HG03575 (cell line): ENCODE data around the gene KDR.

ENCODE experiments used
- ATAC-seq: cut with Tn5 transposase; IDR thresholded peaks from one replicate; pipeline ENCODE4 v1.9.1; 2021; ENCODE audit not compliant: unreplicated experiment, insufficient number of reproducible peaks, low FRiP score; ENCODE audit errors: extremely low read depth

The KDR gene

DNA sequence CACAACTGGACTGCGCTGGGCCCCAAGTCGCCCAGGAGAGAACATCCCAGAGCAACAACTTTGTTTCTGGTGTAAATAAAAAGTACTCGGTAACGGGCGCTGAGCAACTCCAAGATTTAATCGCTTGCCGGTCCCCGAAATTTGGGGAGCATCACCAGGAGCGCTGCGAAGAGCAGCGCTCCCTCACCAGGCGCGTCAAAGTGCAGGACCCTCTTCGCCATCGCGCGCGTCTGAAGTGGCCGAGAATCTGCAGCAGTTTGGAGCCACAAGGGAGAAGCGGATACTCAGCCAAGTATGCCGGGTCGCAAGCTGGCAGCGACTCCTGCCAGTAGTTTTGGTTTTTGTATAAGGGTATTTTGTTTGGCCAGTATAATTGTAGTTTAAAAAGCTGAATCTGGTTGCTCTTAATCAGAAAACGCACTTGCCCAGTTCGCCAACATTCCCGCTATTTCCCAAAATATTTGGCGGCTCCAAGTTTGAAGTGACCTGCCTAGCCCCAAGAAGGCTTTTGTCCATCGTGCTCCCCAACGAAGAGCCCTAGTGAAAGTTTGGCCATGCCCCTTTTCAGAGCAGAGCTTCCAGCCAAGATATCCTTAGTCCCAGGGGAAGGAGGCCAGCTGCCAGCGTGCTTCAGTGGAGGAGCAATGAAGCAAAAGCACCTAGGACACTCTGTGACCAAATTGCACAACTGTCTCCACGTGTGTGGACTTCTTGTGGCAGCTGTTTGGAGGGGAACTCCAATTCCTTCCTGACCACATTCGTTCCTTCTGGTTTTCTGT lies 557 bp upstream of the KDR start:
- no peak for ATAC-seq

DNA sequence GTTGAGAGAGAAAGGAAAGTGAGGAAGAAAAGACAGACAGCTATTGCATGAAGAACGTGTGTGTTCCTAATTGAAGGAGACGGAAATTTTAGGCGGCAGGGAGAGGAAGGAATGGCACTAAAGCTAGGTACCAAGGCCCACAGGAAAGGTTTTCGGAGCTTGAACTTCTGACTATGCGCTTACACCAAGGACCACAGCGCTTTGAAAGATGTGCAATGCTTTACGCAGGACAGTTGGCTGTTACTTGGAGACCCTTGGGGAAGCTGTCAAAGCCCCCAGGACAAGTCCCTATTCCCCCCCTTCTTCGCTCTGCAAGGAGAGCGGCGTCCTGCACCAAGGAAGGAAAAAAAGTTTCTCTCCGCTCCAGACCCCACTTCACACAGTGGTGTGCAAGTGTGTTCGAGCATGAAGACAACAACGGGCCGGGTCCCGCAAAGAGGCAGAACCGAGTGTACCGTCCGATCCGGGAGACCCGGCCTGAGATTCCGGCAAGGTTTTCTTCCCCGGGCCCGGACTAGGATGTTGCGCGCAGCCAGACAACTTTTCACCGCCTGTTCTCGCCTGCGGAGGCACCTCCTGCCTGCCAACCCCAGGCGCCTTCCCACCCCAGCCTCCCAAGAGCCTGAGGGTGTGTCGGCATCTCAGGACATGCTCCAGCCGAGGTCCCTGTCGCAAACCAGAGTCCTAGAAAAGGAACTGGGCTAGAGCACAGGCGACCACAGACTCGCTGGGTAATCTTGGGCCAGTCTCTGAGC lies 896 bp downstream of the KDR start:
- no peak for ATAC-seq

DNA sequence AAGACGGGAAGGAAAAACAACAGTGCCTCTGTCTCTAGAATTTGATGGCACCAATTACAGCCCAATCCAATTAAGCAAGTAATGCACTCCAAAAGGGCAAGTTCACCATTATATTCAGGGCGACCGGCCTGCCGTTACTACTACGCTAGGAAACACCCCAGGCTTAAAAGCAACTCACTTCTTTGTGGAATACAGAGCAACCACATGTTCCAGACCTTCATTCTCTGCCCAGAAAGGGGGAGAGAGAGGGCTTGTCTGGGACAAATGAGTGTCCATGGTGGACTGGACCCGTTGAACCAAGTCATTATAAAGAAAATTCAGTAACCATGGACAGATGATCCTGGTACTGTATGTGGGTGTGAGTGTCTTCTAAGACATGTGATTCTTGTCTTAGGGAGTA lies 1.6 kb downstream of the KDR start:
- ATAC-seq: no peak

DNA sequence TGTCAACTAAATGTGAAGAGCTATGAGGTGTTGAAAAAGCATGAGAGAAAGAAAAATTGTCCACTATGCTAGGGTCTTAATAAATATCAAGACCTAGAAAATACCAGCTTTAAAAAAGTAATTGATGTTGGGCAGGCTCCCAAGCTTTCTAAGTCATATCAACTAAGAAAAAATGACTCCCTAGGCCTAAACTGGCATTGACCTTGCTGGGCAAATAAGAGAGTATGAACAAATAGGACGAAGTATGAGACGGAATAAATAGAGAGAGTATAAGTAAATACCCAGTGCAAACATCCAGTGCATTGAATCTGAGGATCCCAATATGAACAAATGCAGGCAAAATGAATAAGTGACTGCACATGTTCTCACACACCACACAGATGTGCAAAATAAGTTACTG lies 3.2 kb downstream of the KDR start:
- ATAC-seq: no peak

DNA sequence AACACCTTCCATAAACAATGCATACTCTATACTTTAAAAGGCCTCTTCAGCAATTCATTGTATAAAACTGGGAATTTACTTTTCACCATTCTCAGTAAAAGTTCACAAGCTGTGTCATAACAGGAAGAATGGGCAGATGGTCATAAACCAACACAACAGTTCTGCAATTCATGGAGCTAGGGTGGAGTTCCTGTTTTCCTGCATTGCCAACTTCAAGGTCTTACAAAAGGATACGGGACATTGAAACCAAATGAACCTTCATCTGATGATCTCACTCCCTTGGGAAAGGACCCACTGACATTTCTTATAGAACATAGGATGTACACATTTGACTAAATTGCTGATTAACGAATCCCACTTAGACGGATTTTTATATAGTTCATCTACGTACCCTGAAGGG lies 4.1 kb downstream of the KDR start:
- ATAC-seq: no peak

DNA sequence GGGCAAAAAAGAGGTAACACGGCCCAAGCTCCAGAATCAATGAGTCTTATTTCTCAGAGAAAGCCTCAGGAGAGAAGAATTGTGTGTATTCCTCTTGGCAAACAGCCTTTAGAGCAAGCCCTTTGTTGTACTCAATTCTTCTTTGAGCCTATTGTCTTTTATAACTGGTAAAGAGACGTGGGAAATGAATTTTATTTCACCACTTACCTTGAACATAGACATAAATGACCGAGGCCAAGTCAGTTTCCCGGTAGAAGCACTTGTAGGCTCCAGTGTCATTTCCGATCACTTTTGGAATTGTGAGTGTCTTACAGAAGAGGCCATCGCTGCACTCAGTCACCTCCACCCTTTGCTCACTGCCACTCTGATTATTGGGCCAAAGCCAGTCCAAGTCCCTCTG lies 7.0 kb downstream of the KDR start:
- ATAC-seq: no peak

DNA sequence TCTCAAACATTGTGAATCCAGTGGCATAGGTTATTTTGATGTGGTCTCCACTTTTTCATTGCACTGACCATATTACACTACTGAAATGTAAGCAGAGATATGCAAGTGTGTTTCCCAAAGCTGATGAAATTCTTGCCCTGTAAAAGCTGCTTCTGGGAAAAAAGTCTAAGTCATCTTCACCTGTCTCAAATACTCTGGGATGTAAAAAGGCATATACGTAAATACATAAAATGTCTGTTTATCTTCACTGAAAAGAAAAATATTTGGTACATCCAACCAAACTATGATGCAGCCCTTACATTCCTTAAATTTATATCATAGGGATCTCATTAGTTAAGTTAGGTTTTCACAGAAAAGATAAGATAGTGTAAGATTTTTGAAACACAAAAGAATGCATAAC lies 7.9 kb downstream of the KDR start:
- no peak for ATAC-seq

DNA sequence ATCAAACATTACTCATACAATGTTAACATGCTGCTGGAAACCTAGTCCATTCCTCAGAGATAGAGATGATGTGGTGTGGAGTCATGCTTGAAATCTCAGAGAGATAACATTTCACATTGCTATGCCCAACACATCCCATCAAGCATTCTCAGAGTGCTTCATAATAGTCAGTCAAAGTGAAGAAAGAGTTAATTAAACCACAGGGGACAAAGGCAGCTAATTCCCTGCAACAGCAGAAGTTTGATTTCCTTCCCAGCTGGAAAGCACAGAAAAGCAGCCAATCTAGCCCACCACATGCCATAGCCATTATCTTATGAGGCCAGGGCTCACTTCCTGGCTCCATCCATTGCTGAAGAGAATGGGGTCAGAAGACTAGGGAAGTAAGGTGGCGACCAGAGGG lies 8.9 kb downstream of the KDR start:
- no peak for ATAC-seq

DNA sequence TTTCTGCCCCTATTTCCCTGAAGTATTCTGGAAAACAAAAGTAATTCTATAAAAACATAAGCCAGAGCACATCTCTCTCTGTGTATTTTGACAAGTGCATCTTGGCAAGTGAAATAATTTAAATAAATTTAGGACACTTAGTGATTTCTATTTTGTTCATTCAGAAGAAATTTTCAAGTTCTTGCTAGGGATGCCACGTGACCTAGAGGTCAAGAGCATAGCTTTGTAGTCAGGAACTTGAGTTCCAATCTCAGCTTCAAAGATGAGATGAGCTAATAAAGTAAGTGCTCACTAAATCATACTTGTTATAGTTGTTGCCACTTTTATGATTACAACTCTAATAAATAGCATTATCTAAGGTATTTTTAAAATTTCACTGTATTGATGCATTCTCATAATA lies 13.8 kb downstream of the KDR start:
- ATAC-seq: no peak

DNA sequence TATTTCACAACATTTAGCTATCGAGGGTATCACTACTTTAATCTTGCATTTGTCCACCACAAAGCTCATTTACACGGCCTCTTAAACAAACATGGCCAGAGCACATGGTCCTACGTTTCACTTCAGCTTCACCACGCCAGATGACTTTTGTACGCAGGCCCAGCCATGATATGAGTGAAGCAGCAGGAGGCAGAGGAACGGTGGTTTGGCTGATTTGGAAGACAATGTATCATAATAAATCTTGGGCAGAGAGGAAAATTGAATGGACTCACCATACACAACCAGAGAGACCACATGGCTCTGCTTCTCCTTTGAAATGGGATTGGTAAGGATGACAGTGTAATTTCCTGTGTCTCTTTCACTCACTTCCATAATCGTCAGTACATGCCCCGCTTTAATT lies 15.3 kb downstream of the KDR start:
- no peak for ATAC-seq

DNA sequence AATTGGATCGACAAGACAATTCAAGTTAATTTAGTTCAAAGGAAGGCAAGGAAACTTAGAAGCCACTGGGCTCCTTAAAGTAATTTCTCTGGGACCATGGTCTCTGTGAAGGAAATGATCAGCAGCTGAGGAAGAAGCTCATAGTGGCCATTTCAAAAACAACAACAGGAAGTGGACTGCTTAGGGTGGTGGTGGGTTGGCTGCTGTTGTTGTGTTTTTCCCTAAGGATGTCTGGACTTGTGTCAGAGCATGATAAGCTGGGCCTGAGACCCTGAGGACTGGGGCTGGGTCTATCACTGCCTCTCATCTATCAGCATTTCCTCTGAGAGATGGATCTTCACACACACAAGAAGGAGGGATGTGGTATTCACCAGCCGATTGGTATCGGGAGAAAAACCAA lies 18.3 kb downstream of the KDR start:
- no peak for ATAC-seq

DNA sequence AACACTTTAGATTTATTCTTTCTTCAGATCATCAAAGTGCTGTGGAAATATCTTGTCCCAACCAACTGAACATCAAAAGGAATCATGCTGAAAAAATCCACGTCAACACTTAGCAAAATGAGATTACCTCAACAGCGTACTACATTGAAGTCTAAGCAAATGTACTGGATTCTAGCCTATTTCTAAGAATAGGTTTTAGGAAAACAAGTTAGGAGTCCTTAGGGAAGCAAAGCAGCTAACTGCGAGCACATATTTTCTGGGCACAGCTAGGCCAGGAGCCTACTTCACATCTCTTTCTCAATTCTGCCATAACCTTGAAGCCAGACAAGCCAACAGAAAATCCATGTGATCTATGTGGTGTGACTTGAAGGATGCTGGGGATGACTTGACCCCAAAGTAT lies 22.2 kb downstream of the KDR start:
- no peak for ATAC-seq

DNA sequence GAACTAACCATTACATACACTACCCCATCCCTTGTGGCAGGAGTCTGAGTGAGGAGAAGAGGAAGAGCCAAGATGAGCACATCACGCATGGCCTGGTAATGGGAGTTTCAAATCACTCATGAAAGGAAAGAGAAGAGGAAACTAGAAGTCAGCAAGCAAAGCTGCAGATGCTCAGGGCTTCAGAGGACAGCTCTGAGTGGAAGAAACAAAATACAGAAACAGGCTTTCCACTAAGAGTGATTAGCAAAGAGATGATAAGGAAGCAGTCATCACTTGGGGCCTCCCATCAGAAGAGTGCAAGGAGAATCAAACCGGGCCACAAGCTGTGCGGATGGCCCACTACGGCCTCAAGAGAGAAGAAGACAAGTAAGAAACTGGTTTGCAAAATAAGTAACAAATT lies 25.6 kb downstream of the KDR start:
- ATAC-seq: no peak

DNA sequence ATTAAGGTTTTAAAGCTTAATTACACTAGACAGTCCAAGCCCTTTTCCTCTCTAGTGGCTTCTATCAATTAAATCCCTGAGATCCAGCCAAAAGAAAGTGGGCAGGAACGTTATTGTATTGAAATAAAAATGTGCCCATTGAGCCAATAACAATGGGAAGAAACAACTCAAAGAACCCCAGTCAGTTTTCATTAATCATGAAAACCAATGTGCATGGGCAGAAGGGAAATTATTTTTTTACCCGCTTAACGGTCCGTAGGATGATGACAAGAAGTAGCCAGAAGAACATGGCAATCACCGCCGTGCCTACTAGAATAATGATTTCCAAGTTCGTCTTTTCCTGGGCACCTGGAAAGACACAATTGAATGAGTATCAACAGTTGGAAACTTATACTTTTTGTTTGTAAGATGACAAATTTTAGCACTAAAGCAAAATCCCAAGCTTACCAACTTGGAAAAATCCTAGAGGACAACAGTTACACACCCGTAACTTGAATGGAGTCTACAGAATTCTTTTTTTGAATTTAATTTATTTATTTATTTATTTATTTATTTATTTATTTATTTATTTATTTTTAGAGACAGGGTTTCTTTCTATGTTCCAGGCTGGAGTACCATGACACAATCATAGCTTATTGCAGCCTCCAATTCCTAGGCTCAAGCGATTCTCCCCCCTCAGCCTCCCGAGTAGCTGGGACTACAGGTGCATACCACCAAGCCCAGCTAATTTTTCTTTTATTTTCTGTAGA lies 26.8 kb downstream of the KDR start:
- ATAC-seq: no peak

DNA sequence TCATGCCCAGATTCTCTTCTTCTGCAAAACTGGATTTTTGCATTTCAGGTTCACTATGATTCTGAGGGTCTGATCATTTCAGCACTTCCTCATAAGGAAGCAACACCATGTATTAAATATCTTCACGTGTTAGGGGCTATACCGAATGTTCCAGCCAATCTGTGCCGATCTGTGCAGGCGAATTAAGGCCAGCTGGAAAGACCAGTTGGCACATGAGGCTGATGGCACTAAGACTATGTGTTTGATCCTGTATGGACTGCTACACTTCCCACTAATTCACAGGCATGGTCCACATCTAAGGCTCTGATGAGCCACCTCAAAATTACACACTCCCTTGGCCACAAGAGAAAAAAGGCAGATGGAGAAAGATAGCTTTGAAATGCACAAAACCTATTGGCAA lies 28.8 kb downstream of the KDR start:
- ATAC-seq: no peak

DNA sequence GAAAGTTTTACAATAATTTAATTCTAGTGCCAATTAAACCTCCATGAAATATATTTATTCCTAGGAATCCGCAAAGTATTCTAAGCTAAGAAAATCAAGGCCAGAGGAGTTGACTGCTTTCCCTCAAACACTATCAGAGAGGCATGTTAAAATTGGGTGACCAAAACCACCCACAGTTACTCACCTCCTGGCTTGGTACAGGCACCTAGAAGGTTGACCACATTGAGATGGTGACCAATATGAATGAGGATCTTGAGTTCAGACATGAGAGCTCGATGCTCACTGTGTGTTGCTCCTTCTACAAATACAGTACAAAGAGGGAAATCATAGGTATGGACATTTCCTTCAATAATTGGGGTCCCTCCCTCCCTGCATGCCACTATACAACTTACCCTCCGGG lies 29.4 kb downstream of the KDR start:
- ATAC-seq: no peak

DNA sequence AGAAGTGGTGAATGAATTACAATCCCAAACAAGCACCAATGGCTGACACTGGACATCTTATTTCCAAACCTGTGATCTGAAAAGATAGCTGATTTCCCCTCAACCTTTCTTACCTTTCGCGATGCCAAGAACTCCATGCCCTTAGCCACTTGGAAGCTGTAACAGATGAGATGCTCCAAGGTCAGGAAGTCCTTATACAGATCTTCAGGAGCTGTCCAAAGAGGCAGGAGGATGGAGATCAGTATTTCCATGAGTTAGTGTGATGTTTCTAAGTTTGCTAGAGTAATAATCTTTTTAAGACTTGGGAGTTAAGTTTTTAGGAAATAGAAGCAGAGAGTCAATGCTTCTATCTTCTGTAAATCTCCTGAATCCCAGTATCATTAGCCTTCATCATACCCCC lies 32.9 kb downstream of the KDR start:
- ATAC-seq: no peak

DNA sequence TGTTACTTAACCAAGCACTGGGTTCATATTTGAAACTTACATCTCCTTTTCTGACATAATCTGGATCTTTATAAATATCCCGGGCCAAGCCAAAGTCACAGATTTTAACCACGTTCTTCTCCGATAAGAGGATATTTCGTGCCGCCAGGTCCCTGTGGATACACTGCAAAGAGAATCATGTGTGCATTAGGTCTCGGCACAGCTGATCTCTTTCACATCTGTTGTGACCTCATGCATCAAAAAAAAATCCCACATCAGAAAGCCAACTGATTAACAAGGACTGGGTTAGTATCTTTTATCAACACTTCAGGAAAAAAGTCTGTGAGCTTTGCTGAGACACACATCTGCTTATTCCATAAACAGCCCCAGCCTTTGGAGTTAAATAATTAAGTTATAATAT lies 35.5 kb downstream of the KDR start:
- ATAC-seq: no peak

DNA sequence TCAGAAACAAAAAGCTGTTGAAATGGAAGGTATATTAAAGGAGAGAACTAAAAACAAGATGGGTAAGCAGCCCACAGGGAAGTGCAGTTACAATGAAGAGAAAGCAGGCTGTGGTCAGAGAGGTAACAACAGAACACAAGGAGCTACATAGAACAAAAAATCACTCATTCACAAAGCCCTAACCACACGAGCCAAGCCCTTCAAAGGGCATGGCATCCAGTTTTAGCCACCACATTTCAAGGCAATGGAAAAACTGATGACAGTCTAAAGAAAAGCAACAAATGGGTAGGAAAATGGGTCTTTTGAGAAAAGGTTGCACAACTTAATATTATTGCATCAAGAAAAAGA lies 37.5 kb downstream of the KDR start:
- ATAC-seq: no peak
